Spleen (tissue), 11 donors: ENCODE measurements around the gene CLIP1. TPM values are rescaled to one million over a fixed set of nuclear protein-coding genes. Genes with fewer than 3 reads are reported as not detected.
A peak's percentile ranks its signal among the peaks of the same experiment; 100 is the strongest.

Experiments
- DNase-seq: peaks from one replicate; pipeline ENCODE4 v3.0.0-alpha.2; 2020
- H3K27ac ChIP-seq, 8 donors: fragments of 200-600 bp; sonication (generic) in 7 of 8; 1 replicate in 4 of 8; 2 replicates in 4 of 8; pipeline versions ENCODE4 v1.5.0 to v1.8.0; 2016 to 2021; ENCODE audit warnings: inconsistent platforms in 4 of 8, mild to moderate bottlenecking in 4 of 8, moderate library complexity in 1 of 8
- H3K27me3 ChIP-seq, 7 donors: fragments of 200-600 bp; sonication (generic) in 6 of 7; replicated peaks in 1 of 7; 1 replicate in 4 of 7; 2 replicates in 3 of 7; pipeline versions ENCODE4 v1.5.0 to v1.8.0; 2016 to 2021; ENCODE audit warnings: inconsistent platforms in 3 of 7, mild to moderate bottlenecking in 1 of 7
- H3K36me3 ChIP-seq, 6 donors: fragments of 200-600 bp; sonication (generic) in 5 of 6; 1 replicate in 4 of 6; 2 replicates in 2 of 6; pipeline versions ENCODE4 v1.5.0 to v1.8.0; 2016 to 2021; ENCODE audit warnings: inconsistent platforms in 2 of 6
- H3K4me1 ChIP-seq, 6 donors: fragments of 200-600 bp; sonication (generic) in 5 of 6; 1 replicate in 3 of 6; 2 replicates in 3 of 6; pipeline versions ENCODE4 v1.5.0 to v1.8.0; 2016 to 2021; ENCODE audit warnings: inconsistent platforms in 3 of 6
- H3K4me3 ChIP-seq, 8 donors: fragments of 200-600 bp; sonication (generic) in 7 of 8; 1 replicate in 4 of 8; 2 replicates in 4 of 8; pipeline versions ENCODE4 v1.5.0 to v1.8.0; 2016 to 2021; ENCODE audit warnings: inconsistent platforms in 4 of 8, mild to moderate bottlenecking in 4 of 8, moderate library complexity in 2 of 8
- H3K9me3 ChIP-seq, 8 donors: fragments of 200-600 bp; sonication (generic) in 7 of 8; 1 replicate in 4 of 8; 2 replicates in 4 of 8; pipeline versions ENCODE4 v1.5.0 to v1.8.0; 2016 to 2021; ENCODE audit warnings: inconsistent platforms in 4 of 8
- CTCF ChIP-seq, 11 experiments: fragments of 200-600 bp in 7 of 11; fragments of 450-650 bp in 4 of 11; sonication (generic) in 4 of 11; IDR thresholded peaks in 8 of 11; conservative IDR thresholded peaks in 3 of 11; 1 replicate in 7 of 11; 2 replicates in 4 of 11; pipeline versions ENCODE4 v1.4.0 to v1.8.0; 2016 to 2021; ENCODE audit warnings: antibody characterized with exemption in 11 of 11, inconsistent platforms in 4 of 11, mild to moderate bottlenecking in 1 of 11
- POLR2A ChIP-seq, 3 donors: fragments of 450-650 bp; IDR thresholded peaks; one replicate each; pipeline ENCODE4 v1.5.1; 2017; ENCODE audit warnings: antibody characterized with exemption in 3 of 3, mild to moderate bottlenecking in 1 of 3
- POLR2AphosphoS5 ChIP-seq, 3 donors: sonication (generic); formaldehyde crosslinking; IDR thresholded peaks; one replicate each; pipeline ENCODE4 v1.5.1; 2017; ENCODE audit warnings: antibody characterized with exemption in 3 of 3
- WGBS, 5 donors: extraction: QIAGEN DNeasy Blood & Tissue Kit in 3 of 5; methylation state at CpG; one replicate each; pipeline versions ENCODE4 v1.1.5 to v1.1.7; 2013 to 2018; 5-methylcytosine and 5-hydroxymethylcytosine counted together
- intact Hi-C: fragments of 100-400 bp; cut with DNase I; formaldehyde crosslinking; loops from one replicate; pipeline ENCODE4 v1.15.0; 2023; ENCODE audit warnings: low total_unique reads
- polyA plus RNA-seq, 3 donors: library from polyadenylated mRNA; stranded (reverse); fragments of 200-250 nt; gene quantifications; one replicate each; pipeline ENCODE4 v1.2.1, GENCODE V29; 2013
- total RNA-seq, 7 donors: library from RNA; depleted of rRNA in 3 of 7; stranded (reverse); fragments of >200 nt in 3 of 7; fragmentation: NEBNext Ultra II Directional in 4 of 7; extraction: Animal tissue kit (Norgen Biotek cat#: 25700) in 4 of 7; gene quantifications; one replicate each; pipeline versions ENCODE4 v1.1.0 to v1.2.1, GENCODE V29; 2016 to 2021
- donor health status: healthy with polysubstance abuse.
- donor health status: DM: no; HTN: no; CAD: no; lungs with moderate emphysema.
- donor health status: DM: no; HTN: no; CAD: no.
- donor health status: Bipolar disorder and iron deficiency.
- donor health status: healthy.
- donor health status: DM: no; HTN: no; CAD: no.
- donor health status: DM: yes; HTN: yes; CAD: no.

Gene CLIP1
- total and polyA plus RNA-seq, 10 donors: 7.8 to 80.2 (median 57.2) TPM

- Histone ChIP-seq H3K9me3 (no peaks in the 10 kb centered on the region), H3K36me3 (peaks cover 0 to 9% (median 0%) of the 10 kb centered on the region in 6 donors), H3K4me3 (no peak overlapping the region), H3K4me1 (peaks cover 17 to 80% (median 33%) of the 10 kb centered on the region in 6 donors), H3K27ac (peak overlapping the region; percentile 1 to 77 (median 57)), H3K27me3 (no peaks in the 10 kb centered on the region)
- intact Hi-C loops: no loop called here
- 66 to 89% (median 82%) methylated on average over 5 of the region's 5 CpGs for WGBS, 5 donors
- DNase-seq: no peak
- TF ChIP-seq CTCF (IDR thresholded peaks at IDR 0.05 in 8 of 11, conservative IDR thresholded peaks at IDR 0.05 in 3 of 11): no peak
- TF ChIP-seq POLR2A (IDR thresholded peaks at IDR 0.05): no peak
- no peak for TF ChIP-seq POLR2AphosphoS5 (IDR thresholded peaks at IDR 0.05)
Observed at GRCh38 chr12:122413516-122414404, 8.7 kb downstream of the CLIP1 start.

GRCh38 chr12:122412851-122413433 is 9.5 kb downstream of the CLIP1 start:
- Histone ChIP-seq H3K27me3 (no peaks in the 10 kb centered on the region), H3K9me3 (no peaks in the 10 kb centered on the region), H3K36me3 (peaks cover 0 to 9% (median 0%) of the 10 kb centered on the region in 6 donors), H3K4me1 (peaks cover 17 to 72% (median 26%) of the 10 kb centered on the region in 6 donors), H3K4me3 (no peak overlapping the region), H3K27ac (peak overlapping the region; percentile 1 to 77 (median 57))
- no peak for DNase-seq
- no peak for TF ChIP-seq POLR2AphosphoS5 (IDR thresholded peaks at IDR 0.05)
- no peak for TF ChIP-seq POLR2A (IDR thresholded peaks at IDR 0.05)
- TF ChIP-seq CTCF (IDR thresholded peaks at IDR 0.05 in 8 of 11, conservative IDR thresholded peaks at IDR 0.05 in 3 of 11): no peak
- intact Hi-C loops: no loop called here
- WGBS, 5 donors: 40 to 58% (median 47%) methylated on average over 4 of the region's 4 CpGs

GRCh38 chr12:122411537-122411936 is 10.9 kb downstream of the CLIP1 start:
- no peak for DNase-seq

More at GRCh38 chr12:122411537-122411936, 10.9 kb downstream of the CLIP1 start:
- 87 to 99% (median 95%) methylated on average over 3 of the region's 3 CpGs for WGBS, 5 donors
- intact Hi-C loops: no loop called here
- Histone ChIP-seq H3K4me3 (no peak overlapping the region), H3K4me1 (peaks cover 17 to 65% (median 24%) of the 10 kb centered on the region in 6 donors), H3K27ac (peak overlapping the region in 2 of 8 donors; percentile 56 to 77), H3K27me3 (no peaks in the 10 kb centered on the region), H3K36me3 (peaks cover 0 to 2% (median 0%) of the 10 kb centered on the region in 6 donors), H3K9me3 (no peaks in the 10 kb centered on the region)
- TF ChIP-seq POLR2A (IDR thresholded peaks at IDR 0.05): no peak
- TF ChIP-seq CTCF (IDR thresholded peaks at IDR 0.05 in 8 of 11, conservative IDR thresholded peaks at IDR 0.05 in 3 of 11): no peak
- no peak for TF ChIP-seq POLR2AphosphoS5 (IDR thresholded peaks at IDR 0.05)
